ENCODE data around the gene PKN2.
"Not testable (repeated sequence)": the region's sequence is repeated elsewhere in the genome, so short reads cannot be mapped to it uniquely, and the experiment has no call there.

PKN2 gene

DNA sequence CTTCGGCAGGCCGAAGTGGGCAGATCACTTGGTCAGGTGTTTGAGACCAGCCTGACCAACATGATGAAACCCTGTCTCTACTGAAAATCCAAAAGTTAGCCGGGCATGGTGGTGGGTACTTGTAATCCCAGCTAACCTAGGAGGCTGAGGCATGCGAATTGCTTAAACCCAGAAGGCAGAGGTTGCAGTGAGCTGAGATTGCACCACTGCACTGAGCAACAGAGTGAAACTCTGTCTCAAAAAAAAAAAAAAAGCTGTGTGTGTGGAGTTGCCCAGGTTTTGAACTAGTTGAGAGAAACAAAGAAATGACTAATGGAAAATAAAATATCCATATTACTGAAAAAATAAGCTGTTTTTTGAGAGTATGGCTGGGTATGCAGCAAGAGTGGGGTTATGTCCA, 107.1 kb downstream of the PKN2 start:
- DNase-seq (ENCODE audit: low read depth) = no peak

DNA sequence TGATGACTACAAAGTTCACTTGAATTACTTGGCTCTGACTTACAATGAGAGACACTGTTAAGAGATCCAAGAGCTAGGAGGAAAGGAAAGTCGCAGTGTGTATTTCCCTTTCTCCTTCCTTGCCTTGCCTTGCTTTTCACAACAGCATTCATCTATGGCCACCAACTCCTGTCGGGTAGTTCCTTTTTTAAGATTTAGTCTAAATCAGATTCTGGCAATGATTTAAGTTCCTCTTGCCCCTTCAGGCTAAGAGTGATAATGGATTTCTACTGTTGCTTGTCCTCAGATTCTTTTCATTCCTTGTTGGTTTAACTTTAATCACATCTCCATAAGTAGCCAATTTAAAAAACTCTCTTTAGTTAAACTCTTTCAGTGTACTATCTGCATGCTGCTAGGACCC, 115.4 kb downstream of the PKN2 start:
- DNase-seq (ENCODE audit: low read depth) = no peak

DNA sequence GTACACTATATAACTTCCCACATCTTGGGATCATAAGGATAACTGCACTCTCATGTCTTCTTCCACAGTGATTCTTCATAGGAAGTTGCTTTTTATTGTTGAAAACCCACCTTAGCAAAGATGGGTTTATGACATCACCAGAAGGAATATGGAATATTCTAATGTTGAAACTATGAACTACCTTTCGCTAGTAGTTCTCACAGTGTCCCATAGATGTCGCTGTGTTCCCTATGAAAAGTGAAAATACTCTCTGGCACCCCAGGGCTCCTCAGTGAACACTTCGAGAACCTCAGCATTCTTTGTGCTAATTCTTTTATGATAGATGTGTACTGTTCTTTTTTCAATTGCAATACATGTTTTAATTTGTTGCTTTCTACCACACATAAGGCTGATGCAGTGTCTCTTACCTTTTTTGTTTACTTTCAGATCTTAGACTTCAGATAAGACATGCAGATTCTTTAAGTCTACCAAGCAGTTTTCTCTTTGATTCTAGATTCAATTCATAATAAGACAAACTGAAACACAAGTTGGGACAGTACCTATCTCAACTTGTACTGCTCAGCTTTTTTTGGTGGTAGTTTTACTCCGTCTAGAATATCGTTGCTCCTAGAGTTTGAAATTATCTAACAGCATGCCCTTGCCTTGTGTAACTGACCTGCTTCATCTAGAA, 116.4 kb downstream of the PKN2 start:
- DNase-seq (ENCODE audit: low read depth) = peak; percentile 6

DNA sequence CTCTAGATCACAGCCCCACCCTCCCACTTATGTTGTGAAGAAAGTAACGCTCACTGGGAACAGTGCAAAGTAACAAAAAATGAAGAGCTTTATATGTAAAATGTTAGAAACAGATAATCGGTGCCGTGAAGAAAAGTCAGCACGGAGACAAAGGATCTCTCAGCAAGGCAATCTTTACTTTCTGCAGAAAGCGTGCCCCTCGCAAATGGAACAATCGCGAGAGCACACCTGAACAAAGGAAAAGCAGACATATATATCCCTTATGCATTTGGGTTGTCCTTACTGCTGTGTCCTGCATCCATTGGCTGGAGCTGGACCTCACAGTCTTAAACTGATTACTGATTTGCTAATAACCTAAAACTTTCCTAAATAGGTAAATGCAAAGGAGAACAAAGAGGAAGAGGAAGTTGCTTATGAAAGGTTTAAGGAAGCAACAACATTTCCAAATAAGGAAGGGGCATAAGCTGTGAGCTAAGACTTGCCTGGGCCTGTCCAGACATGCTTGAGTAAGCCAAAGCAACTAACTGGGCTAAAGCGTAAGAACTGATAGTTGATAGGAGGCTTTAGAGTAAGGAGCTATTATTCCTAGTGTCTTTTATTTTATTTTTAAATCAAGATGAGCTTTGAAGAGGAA, 117.6 kb downstream of the PKN2 start:
- DNase-seq (ENCODE audit: low read depth) = peak; percentile 21

DNA sequence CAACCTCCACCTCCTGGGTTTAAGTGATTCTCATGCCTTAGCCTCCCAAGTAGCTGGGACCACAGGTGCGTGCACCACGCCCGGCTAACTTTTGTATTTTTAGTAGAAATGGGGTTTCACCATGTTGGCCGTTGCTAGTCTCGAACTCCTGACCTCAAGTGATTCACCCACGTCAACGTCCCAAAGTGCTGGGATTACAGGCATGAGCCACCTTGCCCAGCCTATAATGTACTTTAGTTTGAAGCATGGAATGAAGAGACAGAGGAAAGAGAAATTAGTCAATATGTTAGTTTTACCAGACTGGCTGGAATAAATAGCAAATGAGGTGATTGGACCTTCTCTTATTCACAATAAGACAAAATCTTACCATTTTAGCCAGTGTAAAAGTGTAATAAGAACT, 118.3 kb downstream of the PKN2 start:
- DNase-seq (ENCODE audit: low read depth) = no peak

DNA sequence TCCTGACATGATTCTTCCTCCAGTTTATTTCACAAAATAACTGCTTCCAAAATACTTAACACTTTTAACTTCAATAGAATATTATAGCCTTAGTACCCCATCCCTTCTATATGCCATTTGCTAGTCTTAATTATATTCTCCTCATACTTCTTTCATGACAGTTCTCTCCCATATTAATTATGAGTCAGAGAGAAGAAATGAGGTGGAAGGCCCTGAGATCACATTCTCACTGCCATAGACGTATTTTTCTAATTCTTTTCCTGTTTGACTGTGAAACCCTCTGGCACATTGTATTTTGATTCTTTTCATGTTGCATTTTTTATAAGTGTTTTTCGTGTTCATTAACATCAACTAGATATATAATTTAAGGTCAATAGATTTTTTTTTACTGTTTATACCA, 118.9 kb downstream of the PKN2 start:
- peak; percentile 9 for DNase-seq (ENCODE audit: low read depth)

DNA sequence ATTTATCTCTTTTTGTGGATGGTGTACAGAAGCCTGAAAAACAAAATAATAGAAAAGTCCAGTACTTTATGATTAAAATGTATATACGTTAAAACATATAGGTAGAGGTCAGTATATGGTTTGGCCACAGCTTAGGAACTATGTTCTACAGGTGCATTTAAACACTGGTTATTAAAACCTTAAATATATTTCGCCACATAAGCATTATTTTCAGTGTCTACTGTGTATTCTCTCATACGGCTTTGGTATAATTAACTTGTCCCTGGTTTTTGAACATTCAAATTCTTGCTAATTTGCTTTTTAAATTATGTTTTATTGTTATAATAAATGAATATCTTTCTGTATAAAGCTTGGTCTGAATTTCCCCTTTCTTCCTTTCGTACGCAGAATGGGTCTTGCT, 119.4 kb downstream of the PKN2 start:
- DNase-seq (ENCODE audit: low read depth) = no peak

DNA sequence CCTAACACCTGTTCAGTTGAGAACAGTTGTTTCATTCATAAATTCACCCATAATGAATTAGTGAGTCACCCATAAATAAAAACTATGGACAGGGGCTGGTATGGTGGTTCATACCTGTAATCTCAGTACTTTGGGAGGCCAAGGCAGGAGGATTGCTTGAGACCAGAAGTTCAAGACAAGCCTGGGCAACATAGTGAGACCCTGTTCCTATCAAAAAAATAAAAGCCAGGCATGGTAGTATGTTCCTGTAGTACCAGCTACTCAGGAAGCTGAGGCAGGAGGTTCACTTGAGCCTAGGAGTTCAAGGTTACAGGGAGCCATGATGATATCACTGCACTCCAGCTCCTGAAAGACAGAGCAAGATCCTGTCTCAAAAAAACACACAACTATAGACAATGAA, 128.3 kb downstream of the PKN2 start:
- DNase-seq (ENCODE audit: low read depth) = no peak

DNA sequence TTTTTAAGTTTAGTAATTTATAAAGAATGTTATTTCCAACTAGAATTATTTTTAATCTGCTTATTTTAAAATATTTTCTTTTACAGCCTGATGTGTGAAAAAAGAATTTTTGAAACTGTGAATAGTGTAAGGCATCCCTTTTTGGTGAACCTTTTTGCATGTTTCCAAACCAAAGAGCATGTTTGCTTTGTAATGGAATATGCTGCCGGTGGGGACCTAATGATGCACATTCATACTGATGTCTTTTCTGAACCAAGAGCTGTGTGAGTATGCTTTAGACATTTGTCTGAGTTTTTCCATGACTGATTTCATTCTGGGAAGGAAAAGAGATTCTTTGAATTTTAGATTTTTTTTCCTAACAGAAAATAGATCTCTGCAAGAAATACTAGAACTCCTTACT, 129.4 kb downstream of the PKN2 start:
- DNase-seq (ENCODE audit: low read depth) = no peak

DNA sequence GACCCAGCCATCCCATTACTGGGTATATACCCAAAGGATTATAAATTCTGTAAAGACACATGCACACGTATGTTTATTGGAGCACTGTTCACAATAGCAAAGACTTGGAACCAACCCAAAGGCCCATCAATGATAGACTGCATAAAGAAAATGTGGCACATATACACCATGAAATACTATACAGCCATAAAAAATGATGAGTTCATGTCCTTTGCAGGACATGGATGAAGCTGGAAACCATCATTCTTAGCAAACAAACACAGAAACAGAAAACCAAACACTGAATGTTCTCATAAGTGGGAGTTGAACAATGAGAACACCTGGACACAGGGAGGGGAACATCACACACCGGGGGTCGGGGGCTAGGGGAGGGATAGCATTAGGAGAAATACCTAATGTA, 135.6 kb downstream of the PKN2 start:
- not testable (repeated sequence) for DNase-seq (ENCODE audit: low read depth)

DNA sequence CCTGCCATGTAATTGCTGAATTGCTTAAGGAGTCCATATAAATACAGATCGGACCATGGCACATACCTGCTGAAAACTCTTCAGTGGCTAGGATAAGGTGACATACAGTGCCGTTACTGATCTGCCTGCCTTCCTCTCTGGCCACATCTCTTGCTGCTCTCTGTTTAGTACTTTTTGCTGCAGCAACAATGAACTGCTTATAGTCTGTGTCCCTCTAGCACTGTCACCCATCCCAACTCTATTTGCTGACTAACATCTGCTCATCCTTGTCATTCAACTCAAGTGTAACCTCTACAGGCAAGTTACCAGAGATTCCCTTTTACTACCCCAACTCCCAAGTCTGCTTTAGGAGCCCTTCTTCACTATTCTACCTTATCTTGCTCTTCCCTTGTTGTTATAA, 141.6 kb downstream of the PKN2 start:
- DNase-seq (ENCODE audit: low read depth) = no peak

DNA sequence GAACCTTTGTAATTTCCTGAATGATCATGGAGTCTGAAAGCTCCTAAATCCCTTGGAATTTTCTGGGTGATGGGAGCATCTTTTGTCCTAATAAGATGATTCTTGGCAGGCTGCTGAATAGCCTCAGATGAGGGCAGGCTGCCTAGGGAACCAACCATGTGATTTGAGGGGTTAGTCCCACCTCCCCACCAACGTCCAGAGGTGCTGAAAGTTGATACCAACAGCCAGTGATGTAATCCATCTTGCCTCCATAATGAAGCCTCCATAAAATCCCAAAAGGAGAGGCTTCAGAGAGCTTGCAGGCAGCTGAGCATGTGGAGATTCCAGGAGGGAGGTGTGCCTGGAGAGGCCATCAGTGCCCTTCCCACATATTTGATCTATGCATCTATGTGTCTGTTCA, 163.6 kb downstream of the PKN2 start:
- no peak for DNase-seq (ENCODE audit: low read depth)

DNA sequence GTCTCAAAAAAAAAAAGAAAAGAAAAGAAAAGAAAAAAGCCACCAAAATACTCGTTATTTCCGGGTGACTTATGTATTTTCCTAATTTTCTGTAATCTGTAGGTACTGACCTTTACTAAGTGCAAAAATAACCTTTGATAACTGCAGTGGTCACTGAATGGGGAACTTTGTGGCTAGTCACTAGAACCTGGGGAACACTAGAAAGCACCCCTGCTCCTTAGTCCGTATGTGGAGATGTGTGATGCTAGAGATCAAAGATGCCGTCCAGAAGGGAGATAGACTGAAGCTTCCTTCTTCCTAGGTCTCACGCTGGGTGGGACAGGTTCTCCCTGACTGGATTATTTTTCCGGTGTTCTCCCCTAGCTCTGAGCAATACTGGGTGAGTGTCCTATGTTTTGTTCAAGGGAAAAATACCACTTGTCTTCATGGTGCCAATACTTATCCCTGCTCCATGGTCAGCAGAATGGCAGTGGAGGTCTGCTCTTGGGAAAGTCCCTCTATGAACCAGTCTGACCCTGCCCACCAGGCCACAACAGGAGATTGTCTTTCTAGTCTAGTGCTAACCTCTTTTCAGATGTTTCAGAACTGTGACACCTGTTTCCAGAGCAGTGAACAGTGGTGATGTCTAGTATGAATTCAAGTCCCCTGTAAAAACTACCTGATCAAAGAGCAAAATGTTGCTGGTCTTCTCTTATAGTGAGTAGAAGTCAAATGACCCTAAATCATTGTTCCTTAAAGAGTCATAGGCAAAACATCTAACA, 167.4 kb downstream of the PKN2 start:
- no peak for DNase-seq (ENCODE audit: low read depth)

DNA sequence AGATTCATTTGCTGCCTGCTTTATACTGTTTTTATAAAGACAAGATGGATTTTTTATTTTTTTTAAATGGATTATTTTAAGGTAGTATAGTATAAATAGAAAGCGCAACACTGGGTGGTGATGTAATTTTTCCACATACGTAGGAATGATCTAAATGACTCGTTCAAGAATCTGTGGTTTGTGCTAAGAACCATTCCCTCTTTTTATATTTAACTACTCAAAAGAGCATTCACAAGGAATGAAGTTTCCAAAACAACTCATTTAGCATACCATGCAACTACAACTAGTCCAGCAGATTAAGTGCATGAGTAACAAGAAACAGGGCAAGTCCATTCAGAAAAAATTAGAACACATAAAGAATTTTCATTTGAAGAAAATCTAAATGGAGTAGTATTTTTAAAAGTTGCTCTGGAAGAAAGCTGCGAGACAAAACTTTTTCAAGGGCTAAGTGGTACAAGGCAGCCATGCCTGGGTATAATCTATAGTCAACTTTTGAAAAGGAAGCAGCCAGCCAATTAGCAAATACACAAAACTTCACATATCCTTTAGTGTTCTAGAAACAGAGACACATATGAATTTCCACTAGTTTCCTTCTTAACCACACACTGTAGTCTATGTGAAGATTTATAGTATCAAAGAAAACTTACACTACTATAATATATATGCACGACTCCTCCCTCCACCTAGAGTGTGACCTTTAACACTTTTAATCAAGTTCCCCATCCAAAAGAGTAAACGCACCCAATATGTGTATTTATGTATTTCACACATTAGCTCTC, 183.9 kb downstream of the PKN2 start:
- peak; percentile 33 for DNase-seq (ENCODE audit: low read depth)

DNA sequence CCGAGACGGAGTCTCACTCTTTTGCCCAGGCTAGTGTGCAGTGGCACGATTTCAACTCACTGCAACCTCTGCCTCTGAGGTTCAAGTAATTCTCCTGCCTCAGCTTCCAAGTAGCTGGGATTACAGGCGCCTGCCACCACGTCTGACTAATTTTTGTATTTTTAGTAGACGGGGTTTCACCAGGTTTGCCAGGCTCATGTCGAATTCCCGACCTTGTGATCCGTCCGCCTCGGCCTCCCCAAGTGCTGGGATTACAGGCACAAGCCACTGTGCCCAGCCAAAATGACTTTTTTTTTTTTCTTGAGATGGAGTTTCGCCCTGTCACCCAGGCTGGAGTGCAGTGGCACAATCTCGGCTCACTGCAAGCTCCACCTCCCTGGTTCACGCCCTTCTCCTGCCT, 185.6 kb downstream of the PKN2 start:
- not testable (repeated sequence) for DNase-seq (ENCODE audit: low read depth)

DNA sequence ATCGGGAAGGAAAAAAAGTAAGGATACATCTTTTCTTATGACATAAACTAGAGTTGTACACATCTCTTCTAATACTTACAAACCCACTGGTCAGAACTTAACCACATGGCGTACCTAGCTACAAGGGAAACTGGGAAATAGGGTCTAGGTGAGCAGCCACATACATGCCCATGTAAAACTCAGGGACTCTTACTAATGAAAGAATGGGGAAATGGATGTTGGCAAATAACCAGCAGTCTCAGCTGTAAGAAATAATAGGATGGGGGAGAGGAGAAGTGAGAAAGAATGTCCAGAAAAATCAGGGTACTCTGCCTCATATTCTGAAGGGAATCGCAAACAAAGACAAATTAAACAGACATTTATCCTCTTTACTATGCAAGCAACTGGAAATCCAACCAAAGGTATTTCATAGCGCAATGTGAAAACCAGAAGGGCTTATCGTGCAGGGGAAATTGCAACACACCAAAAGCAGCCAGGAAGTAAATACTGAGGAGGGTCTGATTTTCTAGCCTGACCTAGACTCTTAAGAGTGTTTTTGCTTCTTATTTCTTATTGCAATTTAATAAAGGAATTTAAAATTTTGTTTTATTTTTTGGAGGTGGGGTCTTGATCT, 189.8 kb downstream of the PKN2 start:
- DNase-seq (ENCODE audit: low read depth) = no peak

DNA sequence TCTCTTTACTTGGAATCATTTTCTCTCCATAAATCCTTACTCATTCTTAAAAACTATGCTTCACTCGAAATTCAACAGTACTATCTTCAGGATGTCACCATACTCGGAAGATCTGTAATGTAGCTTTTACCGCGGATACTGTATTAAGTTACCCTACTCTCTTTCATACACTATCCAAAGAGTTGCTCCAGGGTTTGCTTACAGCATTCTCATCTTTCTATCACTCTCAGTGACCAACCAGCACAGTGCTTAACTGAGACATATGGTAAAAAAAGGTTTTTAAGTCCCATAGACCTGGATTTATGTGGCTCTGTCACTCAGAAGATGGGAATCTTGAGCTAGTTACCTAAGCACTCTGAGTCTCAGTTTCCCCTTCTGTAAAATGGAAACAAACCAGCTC, 191.5 kb downstream of the PKN2 start:
- no peak for DNase-seq (ENCODE audit: low read depth)

DNA sequence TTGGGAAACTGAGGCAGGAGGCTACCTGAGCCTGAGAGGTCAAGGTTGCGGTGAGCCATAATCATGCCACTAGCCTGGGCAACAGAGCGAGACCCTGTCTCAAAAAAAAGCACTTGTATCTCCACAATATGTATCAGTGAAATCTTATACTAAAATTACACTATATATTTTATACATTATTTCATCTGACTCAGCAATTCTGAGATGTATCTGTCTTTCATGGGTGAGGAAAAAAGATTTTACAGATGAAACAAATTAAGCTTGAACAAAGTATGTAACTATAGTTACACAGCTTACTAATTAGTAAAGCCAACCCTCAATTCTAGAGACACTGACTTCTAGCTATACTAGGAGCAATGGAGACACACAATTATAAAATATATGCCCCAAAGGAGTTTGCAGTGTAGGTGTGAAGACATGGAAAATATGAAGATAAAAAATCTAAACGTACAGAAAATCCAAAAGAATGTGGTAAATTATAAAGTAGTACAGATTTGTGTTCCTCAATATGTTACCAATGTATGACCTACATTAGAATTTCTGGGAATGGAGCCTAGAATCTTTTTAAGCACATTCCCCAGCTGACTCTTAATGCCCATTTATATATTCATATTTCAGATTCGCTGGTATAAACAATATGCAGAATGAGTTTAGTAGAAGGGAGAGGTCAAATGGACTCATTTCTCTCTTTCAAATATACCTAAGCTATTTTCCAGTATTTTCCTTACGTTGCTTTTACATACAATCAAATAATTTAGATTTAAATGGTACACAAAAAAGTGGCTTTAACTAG, 192.7 kb downstream of the PKN2 start:
- DNase-seq (ENCODE audit: low read depth) = no peak

DNA sequence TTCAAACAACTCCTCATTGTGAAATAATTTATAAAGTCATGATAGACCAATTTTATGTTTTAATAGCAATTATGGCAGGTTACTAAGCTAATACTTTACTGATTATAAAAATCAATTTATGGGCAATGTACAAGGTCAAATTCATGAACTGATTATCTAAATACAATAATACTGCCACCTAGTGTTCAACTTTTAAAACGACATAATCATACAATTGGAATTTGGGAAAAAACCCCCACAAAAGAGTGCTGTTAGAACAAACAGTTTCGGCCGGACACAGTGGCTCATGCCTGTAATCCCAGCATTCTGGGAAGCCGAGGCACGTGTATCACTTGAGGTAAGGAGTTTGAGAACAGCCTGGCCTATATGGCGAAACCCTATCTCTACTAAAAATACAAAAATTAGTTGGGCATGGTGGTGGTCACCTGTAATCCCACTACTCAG, 193.3 kb downstream of the PKN2 start:
- no peak for DNase-seq (ENCODE audit: low read depth)

DNA sequence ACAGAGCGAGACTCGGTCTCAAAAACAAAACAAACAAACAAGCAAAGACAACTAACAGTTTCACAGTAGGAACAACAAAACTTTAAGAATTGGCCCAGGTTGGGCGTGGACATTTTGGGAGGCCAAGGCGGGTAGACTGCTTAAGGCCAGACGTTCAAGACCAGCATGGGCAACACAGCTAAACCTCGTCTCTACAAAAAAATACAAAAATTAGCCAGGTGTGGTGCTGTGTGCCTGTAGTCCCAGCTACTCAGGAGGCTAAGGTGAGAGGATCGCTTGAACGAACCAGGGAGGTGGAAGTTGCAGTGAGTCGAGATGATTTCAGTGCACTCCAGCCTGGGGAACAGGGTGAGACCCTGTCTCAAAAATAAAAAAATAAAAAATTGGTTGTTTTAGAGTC, 193.8 kb downstream of the PKN2 start:
- no peak for DNase-seq (ENCODE audit: low read depth)

DNA sequence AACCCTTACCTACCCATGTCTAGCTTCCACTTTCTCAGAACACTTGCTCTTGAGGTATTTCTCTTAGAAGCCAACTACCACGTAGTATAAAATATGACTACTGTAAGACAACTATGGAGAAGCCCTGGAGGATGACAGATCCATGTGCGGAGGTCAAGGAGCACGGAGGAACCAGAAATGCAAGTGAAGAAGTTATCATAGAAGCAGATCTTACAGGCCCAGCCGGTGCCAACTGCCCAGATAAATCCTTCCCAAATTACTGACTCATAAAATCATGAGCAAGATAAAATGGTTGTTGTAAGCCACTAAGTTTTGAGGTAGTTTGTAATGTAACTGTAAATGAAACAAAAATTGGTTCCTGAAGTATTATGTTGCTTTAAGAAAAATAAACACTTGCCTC, 194.7 kb downstream of the PKN2 start:
- DNase-seq (ENCODE audit: low read depth) = no peak
